GM19239 (cell line): ENCODE data around the gene TEX36.
"Not testable (repeated sequence)": the region's sequence is repeated elsewhere in the genome, so short reads cannot be mapped to it uniquely, and the experiment has no call there.

Experiments used
- DNase-seq: peaks from one replicate; pipeline ENCODE4 v3.0.0; 2011; ENCODE audit warnings: low spot score; ENCODE audit not compliant: insufficient read length
- FAIRE-seq: peaks from 2 replicates; lab custom pipeline; 2011; peaks lifted over from hg19 to GRCh38; lab: Jason Lieb, UNC

TEX36 gene

GRCh38 chr10:125692601-125693523 lies 9.9 kb upstream of the TEX36 start:
- FAIRE-seq (no peak), DNase-seq (no peak)

- DNase-seq: no peak
- no peak for FAIRE-seq
These were observed 9.2 kb upstream of the TEX36 start for GRCh38 chr10:125692196-125692595.

DNA sequence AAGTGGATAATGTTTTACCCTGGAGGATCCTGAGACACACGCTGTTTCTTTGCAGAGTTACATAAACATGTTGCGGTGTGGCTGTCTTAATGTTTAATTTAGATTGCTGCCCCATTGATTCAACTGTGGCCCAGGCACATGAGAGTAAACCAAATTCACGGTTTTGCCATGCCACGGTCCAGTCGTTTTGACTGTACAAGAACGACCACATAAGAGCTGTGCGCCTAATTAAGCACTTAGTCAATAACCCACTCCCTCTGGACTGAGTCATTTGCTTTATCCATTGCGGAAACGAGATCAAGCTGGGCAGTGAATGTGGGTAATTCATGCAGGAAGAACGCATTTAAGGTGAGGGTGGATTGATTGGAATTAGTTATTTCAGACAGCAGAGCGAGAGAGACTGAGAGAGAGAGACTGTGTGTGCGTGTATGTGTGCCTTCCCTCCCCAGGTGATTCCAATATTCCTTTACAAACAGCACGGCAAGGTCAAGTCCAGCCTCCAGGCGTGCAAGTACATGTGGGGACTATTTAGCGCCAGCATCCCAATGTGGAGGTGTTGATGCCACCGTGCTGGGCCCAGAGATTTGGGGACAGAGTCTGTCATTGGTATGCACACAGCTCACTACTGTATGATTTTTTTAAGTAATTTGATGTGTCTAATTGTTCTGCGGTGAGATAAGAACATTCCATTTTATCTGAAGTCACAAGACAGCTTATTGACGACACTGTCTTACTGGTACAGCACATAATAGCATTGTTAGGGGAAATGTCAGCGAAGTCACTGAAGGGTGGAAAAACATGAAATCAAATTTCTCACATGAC lies 8.4 kb upstream of the TEX36 start:
- FAIRE-seq (no peak), DNase-seq (no peak)

GRCh38 chr10:125689955-125690569 lies 7.1 kb upstream of the TEX36 start:
- no peak for FAIRE-seq
- no peak for DNase-seq

- no peak for DNase-seq
These were observed 4.7 kb upstream of the TEX36 start for GRCh38 chr10:125687507-125688185.

DNA sequence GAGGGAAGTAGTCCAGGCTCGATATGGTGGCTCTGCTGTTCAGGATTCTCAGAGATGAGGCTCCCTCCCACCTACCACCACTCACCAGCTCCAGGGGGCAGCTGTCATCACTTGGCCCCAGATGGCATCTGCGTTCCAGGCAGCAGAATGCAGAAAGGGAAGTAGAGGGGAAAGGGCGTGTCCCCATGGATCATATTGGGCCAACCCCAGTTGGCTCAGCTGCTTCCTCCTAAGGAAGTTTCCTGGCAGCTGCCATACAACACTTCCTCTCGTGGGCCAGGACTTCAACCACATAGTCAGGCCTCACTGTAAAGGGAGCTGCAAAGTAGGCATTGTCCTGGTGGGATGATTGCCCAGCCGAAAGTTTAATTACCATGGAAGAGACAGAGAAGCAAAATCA lies 1.6 kb upstream of the TEX36 start:
- DNase-seq: no peak
- no peak for FAIRE-seq

More at GRCh38 chr10:125687507-125688185, 4.7 kb upstream of the TEX36 start:
- FAIRE-seq: no peak

DNA sequence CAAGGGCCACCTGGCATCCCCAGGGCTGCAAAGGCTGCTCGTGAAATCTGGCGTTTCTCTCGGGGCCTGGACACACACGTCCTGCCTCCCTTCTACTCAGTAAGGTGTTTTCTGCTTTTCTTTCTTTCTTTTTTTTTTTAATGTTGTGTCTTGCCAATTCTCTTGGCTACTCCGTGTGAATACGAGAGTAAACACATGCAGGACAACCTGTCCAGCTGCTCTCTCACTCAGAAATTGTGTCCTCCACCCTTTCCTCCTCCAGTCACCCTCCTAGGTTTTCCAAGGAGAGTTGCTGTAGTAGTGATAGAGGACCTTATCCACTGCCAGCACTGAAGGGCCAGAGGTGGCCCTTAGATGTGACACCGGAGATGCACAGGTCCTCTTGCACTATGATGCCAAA lies 858 bp upstream of the TEX36 start:
- no peak for DNase-seq
- FAIRE-seq: no peak

DNA sequence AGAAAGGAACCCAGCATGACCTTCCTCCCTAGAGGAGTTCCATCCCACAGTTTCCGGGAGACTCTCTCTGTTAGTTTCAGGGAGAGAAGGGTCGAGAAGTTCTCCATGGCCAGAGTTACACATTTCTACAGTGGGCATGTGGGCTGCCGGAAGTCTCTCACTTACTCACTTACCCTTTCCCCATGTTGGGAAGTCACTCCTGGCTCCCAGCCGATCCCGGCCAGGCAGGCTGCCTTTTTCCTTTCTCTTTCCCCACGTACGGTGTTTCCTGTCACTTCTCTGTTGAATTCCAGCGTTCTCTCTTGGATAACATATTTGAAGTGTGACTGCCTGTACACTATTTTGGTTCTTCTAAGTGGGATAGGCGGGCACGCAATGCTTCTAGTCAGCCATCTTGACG lies 3.5 kb downstream of the TEX36 start:
- FAIRE-seq (no peak), DNase-seq (no peak)

DNA sequence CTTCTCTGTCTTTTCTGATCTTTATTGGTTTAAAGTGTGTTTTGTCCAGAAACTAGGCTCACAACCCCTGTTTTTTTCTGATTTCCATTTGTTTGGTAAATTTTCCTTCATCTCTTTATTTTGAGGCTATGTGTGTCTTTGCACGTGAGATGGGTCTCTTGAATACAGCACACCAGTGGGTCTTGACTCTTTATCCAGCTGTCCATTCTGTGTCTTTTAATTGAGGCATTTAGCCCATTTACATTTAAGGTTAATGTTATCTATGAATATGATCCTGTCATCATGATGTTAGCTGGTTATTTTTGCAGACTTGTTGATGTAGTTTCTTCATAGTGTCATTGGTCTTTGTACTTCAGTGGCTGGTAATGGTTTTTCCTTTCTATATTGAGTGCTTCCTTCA lies 10.1 kb downstream of the TEX36 start:
- no peak for FAIRE-seq

GRCh38 chr10:125662584-125662983 lies 20.4 kb downstream of the TEX36 start:
- no peak for FAIRE-seq
- DNase-seq: no peak

More for the DNA sequence above, 10.1 kb downstream of the TEX36 start:
- DNase-seq: no peak

DNA sequence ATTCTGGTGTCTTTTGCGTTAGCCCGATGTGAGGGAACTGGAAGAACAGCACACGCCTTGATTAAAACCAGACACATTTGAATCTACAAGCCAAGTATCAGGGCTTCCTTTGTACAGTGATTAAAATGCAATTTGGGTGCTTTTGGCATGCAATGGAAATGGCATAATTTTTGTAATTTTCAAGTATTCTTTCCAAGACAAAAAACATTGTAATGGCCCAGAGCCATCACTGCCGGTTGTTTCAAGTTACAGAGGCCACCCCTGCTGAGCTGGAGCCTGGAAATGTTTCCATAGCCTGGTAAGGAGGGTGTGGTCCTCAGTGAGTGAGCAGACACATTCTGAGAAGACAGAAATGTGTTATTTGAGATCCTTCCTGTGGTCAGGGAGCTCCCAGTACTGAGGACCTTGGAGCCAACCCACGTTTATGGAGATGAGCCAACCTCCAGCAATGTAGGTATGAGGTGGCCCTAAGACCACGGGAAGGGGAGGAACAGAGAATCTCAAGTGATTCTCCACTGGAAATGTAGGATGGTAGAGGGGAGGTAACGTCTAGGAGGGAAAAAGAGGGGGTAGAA lies 20.9 kb downstream of the TEX36 start:
- DNase-seq (no peak), FAIRE-seq (no peak)

DNA sequence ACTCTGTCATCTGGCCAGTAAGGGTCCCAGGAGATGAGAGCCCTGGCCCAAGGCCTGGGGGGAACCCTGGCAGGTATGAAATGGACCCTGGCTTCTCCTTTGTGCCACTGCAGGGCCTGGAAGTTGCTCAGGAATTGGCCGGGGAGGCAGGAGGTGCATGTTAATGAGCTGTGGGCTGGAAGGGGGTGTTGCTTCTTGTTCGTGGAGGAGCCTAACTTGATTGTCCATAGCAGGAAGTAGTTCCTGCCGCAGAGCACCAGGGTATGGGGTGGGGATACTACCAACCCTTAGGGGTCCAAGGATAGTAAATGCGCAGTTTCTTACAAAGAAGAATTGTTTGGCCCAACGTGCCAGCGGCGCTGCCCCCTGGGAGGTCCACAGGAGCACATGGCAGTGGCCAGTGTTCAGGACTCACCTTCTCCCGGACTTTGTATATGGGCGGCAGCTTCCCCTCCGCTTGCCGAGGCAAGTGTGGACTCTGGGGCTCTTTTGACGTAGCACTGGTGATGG lies 21.5 kb downstream of the TEX36 start:
- FAIRE-seq: no peak
- no peak for DNase-seq

DNA sequence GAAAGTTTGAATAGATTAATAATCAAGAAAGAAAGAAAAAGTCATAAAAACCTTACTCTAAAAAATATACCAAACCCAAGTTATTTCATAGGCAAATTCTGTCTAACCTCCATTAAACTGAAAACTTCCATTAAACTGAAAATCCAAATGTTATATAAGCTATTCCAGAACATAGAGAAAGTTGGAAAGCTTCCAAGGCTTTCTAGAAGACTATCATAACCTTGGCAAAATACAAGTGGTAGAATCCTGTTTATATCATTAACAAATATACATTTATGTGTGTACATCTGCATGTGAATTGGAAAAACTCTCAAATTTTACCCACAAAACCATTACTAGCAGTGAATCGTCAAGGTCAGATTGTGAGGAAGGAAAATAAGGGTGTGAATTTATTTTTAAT lies 23.9 kb downstream of the TEX36 start:
- no peak for DNase-seq
- FAIRE-seq: no peak

GRCh38 chr10:125656523-125656922 lies 26.4 kb downstream of the TEX36 start:
- FAIRE-seq (no peak), DNase-seq (no peak)

- not testable (repeated sequence) for FAIRE-seq, DNase-seq
These were observed 29.9 kb downstream of the TEX36 start for GRCh38 chr10:125653113-125653512.

DNA sequence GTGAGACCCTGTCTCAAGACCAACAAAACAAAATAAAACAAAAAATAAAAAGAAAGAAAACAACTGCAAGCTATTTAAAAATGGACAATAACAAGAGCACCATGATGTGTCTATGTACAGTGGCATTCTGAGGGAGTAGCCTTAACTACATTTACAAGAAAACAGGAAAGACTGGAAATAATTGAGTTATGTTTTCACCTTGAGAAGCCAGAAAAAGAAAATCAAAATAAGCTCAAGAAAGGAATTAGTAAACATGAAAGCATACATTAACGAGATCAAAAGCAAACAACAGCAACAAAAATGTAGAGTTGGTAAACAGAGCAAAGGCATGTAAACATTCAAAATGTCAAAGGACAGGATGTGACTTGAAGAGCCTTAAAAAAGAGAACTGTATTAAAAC lies 36.7 kb downstream of the TEX36 start:
- no peak for FAIRE-seq
- no peak for DNase-seq

DNA sequence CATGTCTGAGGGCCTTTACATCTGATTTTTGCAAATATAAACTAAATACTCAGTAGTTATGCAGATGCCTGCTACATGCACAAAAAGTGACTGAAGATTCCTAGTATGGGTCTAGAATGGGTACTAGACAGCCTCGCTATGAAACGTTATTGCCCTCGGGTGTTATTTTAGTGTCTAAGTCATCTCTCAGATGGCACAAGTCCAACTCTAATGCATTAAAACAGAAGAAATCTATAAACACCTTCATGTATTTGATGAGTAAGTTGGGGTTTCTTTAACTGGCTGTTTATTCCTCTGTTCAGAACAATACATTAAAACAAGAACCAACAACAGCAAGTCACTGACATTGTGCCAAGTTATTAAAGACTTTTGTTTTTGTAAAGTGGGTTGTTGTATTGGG lies 41.6 kb downstream of the TEX36 start:
- no peak for FAIRE-seq
- DNase-seq: no peak

GRCh38 chr10:125640653-125641052 lies 42.3 kb downstream of the TEX36 start:
- FAIRE-seq (no peak), DNase-seq (no peak)

- DNase-seq (no peak), FAIRE-seq (no peak)
These were observed 43.1 kb downstream of the TEX36 start for GRCh38 chr10:125639846-125640245.

GRCh38 chr10:125638555-125638954 lies 44.4 kb downstream of the TEX36 start:
- no peak for FAIRE-seq
- no peak for DNase-seq
